KG1 (cell line): ENCODE measurements around the gene LDLRAD4.
A peak's percentile ranks its signal among the peaks of the same experiment; 100 is the strongest.

Experiments
- DNase-seq: peaks from one replicate; lab custom pipeline; 2025; lab: John Stamatoyannopoulos, UW

LDLRAD4 gene

DNA sequence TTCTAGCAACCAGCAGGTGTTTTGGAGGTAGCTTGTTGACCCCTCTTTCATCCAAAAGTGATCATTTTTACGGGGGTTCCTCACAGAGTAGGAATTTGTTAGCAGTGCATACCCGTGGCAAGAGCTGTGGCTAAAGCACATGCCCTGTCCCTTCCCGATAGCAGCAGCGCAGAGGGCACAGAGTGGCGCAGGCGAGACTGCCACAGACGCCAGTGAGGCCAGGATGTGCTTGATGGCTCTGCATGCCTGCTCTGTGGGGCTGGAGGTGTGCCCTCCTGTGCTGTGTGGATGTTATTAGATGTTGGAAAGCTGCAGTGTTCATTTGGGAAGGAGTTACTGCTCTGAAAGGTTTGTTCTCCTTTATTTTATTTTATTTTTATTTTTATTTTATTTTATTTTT lies 354.2 kb downstream of the LDLRAD4 start:
- DNase-seq: no peak

DNA sequence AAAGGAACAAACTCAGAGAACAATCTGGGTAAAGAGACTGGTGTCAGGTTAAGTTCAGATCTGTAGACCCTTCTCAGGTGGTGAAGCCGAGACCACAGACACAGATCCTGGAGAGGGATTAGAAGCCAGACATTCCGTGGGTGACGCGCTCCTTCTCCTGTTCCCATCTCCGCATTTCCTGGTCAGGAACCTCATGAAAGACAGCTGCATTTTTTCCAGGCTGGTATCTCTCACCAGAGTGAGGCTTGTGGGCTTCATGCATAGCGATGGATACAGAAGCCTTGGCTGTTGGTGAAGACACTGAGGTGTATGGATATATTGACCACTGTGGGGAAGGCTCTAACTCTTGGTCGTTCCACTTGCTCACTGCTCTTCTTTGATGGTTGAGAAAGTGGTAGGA lies 355.2 kb downstream of the LDLRAD4 start:
- no peak for DNase-seq

DNA sequence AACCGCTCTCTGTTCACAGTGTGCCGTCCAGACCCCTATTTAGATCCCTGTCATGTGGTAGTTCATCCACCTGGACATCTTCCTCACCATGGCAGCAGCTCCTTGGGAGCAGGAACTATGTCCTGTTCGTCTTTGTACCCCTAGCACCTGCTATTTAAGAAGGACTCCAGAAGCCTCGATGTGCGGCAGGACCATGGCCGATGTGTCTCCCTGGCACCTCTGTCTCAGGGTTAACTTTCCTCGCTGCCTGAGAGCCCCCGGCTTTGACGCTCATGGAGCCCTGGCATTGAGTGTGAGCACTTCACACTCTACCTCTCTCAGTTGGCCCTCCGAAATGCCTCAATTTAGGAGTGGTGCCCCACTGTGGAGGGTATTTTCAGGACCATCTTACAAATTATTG lies 355.8 kb downstream of the LDLRAD4 start:
- DNase-seq: no peak

DNA sequence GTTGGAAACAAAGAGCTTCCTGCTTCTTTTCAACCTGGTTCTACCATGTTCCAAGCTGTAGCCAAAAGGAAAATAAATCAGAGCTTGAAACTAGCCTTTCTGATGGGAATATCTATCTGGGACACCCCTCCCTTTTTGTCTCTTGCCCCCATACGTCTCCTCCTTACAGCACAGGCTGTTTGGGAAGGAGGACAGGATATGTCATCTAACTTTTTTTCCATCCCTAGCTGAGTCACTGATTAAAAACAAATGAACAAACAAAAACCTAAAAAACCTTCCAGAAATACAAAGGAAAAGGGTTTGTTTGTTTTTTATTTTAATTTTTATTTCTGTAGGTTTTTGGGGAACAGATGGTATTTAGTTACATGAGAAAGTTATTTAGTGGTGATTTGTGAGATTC lies 356.2 kb downstream of the LDLRAD4 start:
- DNase-seq: no peak

DNA sequence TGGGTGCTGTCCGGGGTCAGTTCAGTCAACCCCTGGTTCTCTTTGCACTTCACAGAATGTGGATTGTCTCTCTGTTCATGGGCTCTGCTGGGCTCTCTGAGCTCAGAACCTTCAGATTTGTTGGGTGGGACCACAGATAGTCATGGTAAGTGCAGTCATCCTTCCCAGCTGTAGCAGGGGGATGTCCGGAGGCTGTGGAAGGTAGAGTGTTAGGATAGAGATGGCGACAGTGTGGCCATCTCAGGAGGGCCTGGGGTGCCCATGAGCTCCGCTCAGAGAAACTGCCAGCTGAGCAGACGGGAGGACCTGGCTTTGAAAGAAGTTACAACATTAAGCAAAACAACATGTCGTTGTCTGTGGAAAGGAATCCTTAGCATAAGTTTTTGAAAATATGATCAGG lies 358.0 kb downstream of the LDLRAD4 start:
- DNase-seq: no peak

DNA sequence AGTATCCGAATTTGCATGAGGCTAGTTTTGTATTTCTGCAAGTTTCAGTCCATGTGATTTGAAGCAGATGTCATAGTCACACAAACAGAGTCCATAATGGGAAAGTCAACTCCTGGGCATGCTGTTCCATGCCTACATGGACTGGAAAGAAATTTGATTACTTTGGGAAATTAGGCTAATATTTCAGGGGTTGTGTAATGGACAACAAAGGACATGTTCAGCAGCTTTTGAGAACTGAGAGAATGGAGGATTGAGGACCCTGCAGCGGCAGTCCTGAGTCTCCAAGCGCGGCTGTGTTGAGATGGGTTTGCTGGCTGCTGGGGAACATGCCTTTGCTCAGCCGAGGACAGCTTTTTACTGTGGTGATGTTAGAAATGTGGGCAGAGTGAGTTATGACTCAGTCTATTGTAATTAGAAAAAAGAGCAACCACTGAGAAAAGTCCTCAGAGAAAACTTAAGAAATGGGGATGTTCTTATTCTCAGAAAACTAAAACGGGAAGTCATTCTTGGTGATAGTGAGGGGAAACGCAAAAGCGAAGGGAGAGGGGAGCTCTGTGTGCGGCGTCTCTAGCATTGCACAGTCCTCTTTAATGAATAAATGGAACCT lies 358.6 kb downstream of the LDLRAD4 start:
- DNase-seq: peak; percentile 58

DNA sequence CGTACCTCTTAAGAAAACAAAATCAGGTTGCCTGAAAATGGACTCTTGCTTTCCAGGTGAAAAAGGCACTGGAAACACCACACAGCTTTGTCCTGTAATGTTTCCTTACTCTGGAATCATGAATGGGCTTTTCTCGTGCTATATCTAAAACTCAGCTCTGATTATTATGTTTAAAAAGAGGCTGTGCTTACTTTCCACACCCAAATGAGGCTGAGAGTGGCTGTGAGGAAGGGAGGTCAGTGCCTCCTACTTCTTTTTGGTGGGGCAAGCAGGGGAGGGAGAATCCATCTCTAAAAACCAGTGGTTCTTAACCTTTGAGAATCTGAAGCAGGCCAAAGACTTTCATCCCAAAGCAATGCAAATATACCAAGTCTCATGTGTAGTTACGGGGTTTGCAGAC lies 359.2 kb downstream of the LDLRAD4 start:
- no peak for DNase-seq

DNA sequence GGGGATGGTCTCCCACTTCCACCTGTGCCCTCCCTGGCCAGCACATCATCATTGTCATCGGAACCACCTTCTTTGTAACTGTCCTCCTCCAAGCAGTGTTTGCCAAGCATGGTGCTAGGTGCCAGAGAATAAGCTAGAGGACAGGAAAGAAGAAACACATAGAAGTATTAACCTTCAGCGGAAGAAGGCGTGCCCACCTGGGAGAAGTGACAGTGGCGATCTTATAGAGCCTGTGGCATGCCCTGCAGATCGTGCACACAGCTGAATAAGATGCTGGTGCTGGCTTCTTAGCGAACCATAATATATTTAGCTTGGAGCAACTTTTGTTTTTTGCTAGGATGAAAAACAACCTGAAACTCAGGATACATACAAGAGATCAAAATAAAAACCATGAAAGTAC lies 359.8 kb downstream of the LDLRAD4 start:
- no peak for DNase-seq

DNA sequence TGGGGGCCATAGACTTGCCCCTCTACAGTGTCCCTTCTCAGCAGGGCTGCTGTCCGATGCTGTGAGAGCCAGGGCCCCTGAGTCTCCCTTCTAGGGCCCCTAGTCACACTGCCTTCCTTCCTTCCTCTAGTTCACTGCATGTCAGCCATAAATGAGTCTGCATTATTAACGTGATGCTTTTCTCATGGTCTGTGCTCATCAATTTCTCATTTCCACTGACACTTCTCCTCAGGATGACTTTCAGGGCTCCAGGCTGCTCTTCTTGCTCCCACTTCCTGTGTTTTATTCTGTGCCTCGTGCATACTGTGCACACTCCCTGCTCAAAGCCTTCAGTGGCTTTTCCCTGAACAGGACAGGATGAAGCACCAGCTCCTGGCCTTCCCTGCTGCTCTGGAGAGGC lies 361.3 kb downstream of the LDLRAD4 start:
- DNase-seq: no peak

DNA sequence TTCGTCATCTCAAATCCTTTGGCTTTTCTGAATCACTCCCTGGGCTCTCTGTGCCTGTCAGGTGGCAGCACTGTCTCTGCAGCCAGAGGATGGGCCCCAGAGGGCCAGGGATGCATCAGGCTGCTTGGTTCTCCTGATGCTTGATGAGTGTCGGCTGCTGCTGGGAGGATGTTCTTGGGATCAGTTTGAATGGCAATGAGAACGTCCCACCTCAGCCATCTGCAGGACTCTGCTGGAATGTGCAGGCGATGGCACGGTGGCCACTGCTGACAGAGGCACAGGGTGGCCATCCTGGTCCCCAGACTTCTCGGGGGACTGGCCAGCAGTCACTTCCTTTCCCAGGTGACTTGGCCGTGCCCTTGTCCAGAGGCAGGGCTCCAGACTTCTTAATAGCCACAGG lies 361.8 kb downstream of the LDLRAD4 start:
- no peak for DNase-seq

DNA sequence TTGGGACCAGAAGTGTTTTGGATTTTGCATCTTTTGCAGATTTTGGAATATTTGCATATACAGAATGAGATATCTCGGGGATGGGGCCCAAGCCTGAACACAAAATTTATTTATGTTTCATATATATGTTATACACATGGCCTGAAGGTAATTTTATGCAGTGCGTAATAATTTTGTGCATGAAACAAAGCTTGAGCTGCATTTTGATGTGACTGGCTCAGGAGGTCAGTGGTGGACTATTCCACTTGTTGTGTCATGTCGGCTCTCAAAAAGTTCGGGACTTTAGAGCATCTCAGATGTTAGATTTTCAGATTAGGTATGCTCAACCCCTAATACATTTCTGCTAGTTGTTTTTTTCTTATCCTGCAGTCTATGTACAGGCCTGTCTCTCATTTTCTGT lies 362.4 kb downstream of the LDLRAD4 start:
- DNase-seq: no peak

DNA sequence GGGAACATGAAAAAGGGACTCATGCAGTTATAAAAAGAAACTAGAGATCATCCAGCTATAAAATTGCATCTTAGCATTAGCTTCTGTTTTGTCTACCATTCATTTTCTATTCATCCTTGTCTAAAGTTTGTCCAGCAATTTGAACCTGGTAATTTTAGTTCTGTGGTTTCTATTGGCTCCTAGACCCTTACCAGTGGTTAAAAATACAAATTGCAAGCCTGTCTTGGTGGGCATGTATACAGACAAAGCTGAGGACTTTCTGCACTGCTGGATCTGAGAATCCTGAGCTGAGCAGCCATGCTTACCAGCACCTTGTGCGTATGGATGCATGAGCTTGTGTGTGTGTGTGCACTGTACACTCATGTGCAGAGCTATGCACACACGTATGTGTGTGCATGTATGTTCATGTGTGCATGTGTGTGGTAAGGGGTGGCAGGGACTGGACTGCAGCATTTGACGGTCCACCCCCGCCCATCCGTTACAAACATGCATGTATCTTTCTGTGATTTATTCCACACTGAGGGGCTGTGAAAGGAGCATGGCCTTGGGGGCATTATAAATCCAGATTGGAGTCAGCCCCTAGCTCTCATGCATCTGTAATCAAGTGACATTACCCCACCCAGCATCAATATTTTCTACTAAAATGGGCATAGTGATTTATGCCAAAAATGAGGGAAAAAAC lies 363.1 kb downstream of the LDLRAD4 start:
- DNase-seq: no peak

DNA sequence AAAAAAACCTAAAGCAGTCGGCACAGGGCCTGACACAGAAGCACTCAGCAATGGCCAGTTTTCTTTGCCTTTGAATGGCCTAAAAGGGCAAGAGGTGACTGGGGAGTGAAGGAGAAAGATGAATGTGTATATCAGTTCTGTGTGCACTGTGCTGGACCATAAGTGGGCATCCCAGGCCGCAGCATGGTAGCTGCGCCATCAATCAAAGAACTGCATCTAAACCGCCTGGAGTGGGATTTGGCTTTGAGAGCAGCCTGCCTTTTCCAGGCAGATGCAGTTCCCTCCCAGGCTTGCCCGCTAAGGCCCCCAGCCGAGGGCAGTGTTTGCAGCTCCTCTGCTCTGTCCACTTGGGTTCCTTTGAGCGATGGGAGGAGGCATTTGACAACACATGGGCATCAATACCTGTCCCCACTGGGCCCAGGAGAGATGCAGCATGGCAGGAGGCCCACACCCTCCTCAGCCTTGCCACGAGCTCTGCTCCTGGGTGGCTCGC lies 363.7 kb downstream of the LDLRAD4 start:
- no peak for DNase-seq

DNA sequence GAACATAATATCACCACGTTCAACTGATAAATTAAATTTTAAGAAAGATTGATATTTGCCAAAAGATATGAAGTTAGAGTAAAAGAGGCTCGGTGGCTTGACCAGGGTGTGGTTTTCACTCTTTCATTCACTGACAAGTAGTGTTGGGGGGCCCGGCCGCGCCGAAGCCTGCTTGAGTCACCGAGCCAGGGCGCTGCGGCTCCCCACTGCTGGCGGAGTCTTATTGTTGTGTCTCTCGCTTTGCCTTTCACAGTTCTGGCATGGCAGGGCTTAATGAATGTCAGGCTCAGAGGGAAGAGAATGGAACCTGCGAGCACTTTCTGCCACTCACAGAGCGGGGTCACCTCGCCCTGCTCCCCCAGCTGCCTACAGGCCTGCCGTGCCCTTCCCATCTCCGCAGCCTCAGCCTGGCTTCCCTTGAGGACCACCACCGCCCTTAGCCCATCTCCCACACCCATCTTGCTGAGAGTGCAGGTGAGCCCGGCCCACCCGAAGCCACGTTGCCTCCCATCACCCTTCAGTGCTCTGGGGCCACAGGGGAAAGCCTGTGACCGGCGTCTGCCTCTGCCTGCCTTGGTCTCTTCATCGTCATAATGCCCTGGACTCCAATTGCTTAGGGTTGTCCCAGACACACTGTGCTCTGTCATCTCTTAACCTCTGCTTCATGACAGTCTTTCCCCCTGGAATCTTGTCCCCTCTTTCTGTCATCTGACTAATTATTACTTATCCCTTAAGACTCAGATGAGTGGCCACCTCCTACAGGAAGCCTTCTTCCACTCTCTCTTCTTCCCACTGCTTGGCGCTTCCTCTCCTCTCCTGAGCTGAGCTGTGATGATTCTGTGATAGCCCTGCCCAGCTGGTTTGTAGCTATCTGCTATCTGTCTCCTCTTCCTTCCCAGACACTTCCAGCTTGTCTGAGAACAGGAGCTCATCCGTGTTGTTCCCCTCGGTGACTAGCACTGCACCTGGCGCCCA lies 365.3 kb downstream of the LDLRAD4 start:
- DNase-seq: no peak

DNA sequence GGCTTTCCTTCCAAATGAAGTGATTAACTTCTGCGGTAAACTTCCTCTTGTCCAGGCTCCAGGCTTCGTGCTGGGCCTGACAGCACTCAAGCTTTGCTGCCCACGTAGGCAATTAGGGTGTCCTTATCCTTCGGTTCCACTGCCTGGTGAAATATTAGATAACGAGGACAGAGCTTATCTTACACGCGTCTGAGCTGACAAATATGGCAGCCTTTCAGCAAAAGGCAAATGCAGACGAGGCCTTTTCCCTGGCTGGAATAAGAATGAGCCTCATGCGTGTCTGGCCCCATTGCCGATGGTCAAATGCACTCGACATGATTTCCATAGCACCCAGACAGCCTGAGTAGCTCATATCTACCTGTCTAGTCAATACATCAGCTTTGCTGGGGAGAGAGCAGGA lies 366.3 kb downstream of the LDLRAD4 start:
- DNase-seq: no peak

DNA sequence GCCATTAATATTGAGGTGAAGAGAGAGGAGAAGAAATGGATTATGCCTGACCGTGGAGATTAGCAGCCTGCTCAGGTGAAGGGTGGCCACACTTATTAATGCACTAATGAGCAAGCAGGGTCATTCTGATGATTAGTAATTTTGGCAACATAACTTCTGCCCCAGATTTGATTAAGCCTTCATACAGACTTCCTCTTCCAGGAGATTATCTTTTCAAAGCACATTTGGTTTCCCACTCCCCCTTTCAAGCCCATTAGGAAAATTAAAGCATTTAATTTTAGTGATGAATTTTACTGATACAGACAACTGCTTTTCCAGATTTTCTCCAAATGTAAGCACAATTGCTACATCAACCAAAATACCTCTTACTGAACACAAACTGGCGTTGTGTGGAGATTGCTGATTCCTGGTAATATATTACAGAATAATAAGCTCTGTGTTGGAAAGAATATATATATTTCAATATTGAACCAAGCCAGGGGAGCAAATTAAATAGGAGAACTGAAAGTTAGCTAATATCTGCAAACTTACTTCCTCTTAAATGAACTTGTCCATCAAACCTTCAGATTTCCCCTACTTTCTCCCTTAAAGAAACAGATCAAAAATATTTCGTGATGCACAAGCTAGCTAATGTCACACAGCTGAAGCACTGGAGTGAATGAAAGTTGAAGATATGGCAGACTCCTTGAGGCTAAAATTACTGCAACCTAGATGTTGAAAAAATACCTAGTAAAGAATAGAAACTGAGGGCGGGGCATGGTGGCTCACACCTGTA lies 367.0 kb downstream of the LDLRAD4 start:
- no peak for DNase-seq

DNA sequence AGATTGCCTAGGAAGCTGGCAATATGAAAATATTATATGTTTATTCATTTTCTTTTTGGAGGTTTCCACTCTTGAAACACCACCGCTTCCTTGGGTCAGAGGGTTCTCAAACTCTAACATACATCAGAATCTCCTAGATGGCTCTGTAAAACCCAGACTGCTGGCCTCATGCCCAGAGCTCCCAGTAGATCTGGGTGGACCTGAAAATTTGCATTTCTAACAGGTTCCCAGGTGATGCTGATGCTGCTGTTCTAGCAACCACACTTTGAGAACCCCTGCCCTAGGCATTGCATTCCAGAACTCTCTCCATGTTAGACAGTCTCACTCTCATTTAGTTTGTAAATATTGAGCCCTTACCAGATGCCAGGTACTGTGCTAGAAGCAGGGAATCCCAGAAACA lies 368.4 kb downstream of the LDLRAD4 start:
- DNase-seq: no peak

DNA sequence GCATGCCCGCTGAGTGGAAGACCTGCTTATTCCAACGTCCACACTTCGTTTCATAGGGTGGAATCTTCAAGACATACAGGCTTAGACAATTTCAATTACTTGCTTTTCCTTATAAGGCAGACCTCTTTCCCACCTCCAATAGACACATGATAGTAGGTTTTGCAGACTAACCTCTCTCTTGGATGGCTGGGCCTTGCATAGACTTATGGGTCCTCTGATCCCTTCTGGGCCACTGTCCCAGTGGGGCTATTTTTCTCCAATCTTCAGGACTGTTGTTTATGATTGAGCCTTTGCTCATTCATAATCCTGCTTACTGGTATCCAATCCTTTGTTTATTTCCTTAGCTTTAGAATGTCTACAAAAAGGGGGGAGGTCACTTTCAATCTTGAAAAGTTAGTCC lies 368.9 kb downstream of the LDLRAD4 start:
- DNase-seq: no peak

DNA sequence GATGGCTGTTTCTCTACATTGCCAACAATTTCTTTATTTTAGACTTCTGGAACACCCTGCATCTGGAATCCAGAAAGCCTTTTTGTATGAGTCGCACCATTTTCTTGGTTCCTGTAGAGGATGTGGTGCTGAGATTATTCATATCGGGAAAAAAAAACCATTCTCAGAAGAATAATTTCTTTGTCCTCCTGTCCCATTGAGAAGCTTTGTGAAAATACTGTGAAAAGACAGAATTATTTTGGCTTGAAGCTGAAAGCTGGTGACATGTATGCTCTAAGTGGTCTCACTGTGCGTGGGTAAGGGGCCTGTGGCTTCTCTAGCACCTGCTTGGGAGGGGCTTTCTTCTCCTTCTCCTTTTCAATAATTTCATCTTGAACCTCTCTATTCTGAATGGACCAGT lies 369.4 kb downstream of the LDLRAD4 start:
- no peak for DNase-seq

DNA sequence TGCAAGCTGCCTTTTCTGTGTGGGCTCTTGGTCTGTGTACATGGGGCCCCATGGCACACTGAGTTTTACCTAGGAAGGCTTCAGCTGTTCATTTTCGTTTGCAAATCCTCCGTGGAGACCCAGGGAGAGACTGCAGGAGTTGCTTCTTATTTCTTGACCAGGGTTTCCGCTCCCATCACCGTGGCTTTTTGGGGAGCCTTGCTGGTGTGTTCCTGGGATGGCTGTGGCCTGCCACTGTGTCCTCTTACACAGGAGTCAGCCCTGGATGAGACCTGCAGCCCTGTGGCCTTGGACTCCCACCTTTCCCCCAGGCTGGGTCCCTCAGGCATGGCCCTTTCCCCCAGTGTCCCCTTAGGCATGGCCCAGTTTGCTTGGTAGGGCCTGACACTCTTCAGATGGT lies 370.8 kb downstream of the LDLRAD4 start:
- DNase-seq: no peak

DNA sequence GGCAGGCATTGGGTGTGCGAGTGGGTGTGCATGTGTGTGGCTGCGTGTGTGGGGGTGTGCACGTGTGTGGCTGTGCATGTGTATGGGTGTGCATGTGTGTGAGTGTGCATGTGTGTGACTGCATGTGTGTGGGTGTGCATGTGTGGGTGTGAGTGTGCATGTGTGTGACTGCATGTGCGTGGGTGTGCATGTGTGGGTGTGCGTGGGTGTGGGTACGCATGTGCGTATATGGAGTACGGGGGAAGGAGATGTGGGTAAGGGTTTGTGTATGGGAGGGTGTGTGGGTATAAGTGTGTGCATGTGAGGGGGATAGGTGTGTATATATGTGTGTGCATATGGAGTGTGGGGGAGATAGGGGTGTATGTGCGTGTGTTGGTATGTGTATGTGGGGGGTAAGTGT lies 371.4 kb downstream of the LDLRAD4 start:
- DNase-seq: no peak

DNA sequence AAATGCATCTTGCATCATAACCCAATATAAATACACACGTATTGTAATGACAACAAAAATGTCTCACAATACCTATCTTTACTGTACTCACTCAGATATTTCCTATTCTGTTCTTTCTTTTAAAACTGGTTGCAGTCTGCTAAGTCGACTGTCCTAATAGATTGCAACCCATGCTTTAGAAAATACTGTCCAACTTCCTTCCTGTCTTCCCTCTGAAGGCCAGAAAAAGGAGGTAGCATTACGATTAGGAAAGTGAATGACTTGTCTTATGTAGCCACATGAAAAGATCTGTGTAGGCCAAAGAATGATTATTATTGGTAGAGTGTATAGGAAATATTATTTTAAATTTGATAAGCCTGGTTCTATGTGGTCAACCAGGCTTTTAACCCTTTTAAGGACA lies 373.7 kb downstream of the LDLRAD4 start:
- DNase-seq: no peak
